NCI-H82 treated with DMSO at 0.1 percent for 48 hours (cell line): ENCODE data around the gene TAS2R41.
"Not testable (repeated sequence)": the region's sequence is repeated elsewhere in the genome, so short reads cannot be mapped to it uniquely, and the experiment has no call there.

Source experiments
- DNase-seq: peaks from one replicate; lab custom pipeline; 2025; ENCODE audit not compliant: unreplicated experiment; lab: John Stamatoyannopoulos, UW

TAS2R41 gene

GRCh38 chr7:143455942-143456341 lies 21.7 kb upstream of the TAS2R41 start:
- no peak for DNase-seq

- DNase-seq, result no peak
These were observed 20.5 kb upstream of the TAS2R41 start for GRCh38 chr7:143456992-143457793.

- DNase-seq, result no peak
These were observed 19.4 kb upstream of the TAS2R41 start for GRCh38 chr7:143458263-143458662.

- DNase-seq, result no peak
These were observed 19.0 kb upstream of the TAS2R41 start for GRCh38 chr7:143458681-143459080.

GRCh38 chr7:143459359-143459758 lies 18.3 kb upstream of the TAS2R41 start:
- DNase-seq, result no peak

- DNase-seq, result no peak
These were observed 17.2 kb upstream of the TAS2R41 start for GRCh38 chr7:143460271-143460979.

- no peak for DNase-seq
These were observed 15.6 kb upstream of the TAS2R41 start for GRCh38 chr7:143462045-143462444.

- DNase-seq, result no peak
These were observed 14.1 kb upstream of the TAS2R41 start for GRCh38 chr7:143463556-143463955.

GRCh38 chr7:143463957-143464356 lies 13.7 kb upstream of the TAS2R41 start:
- DNase-seq, result no peak

- no peak for DNase-seq
These were observed 9.9 kb upstream of the TAS2R41 start for GRCh38 chr7:143467724-143468123.

GRCh38 chr7:143472071-143472689 lies 5.5 kb upstream of the TAS2R41 start:
- not testable (repeated sequence) for DNase-seq

GRCh38 chr7:143479055-143479766 lies 1.5 kb downstream of the TAS2R41 start:
- DNase-seq, result no peak

GRCh38 chr7:143480501-143480900 lies 2.8 kb downstream of the TAS2R41 start:
- no peak for DNase-seq

GRCh38 chr7:143484119-143484518 lies 6.4 kb downstream of the TAS2R41 start:
- DNase-seq, result no peak

GRCh38 chr7:143485094-143485493 lies 7.4 kb downstream of the TAS2R41 start:
- no peak for DNase-seq

- no peak for DNase-seq
These were observed 7.8 kb downstream of the TAS2R41 start for GRCh38 chr7:143485500-143485899.

GRCh38 chr7:143486266-143486665 lies 8.6 kb downstream of the TAS2R41 start:
- DNase-seq, result not testable (repeated sequence)

- DNase-seq, result no peak
These were observed 9.4 kb downstream of the TAS2R41 start for GRCh38 chr7:143487061-143487460.

- no peak for DNase-seq
These were observed 9.9 kb downstream of the TAS2R41 start for GRCh38 chr7:143487566-143487965.

- DNase-seq, result no peak
These were observed 13.1 kb downstream of the TAS2R41 start for GRCh38 chr7:143490717-143491306.

GRCh38 chr7:143492043-143492471 lies 14.4 kb downstream of the TAS2R41 start:
- DNase-seq, result no peak
